ENCODE results near the gene SMIM24.

DNA sequence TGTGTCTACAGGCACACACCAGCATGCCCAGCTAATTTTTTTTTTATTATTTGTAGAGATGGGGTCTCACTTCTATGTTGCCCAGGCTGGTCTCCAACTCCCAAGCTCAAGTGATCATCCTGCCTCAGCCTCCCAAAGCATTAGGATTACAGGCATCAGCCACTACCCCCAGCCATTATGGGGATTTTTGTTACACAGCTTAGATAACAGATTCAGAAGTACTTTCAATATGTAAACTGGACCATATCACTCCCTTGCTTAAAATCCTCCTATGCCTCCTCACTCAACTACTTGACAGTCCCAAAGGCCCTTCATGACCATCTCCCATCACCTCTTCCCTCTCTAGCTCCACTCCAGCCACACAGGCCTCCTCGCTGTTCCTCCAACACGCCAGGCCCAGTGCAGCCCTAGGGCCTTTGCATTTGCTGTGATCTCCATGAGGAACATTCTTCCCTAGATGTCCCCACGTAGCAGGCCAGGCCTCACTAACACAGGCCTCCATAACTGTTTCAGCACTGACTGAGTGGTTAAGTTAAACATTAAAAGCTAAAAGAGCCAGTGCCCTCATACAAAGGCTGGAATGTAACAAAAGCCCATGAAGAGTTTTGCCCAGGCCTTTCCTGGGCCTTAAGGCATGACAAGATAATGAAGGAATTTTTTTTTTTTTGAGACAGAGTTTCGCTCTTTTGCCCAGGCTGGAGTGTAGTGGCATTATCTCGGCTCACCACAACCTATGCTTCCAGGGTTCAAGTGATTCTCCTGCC, 17.6 kb upstream of the SMIM24 start:
- TF ChIP-seq TAF1 (IDR thresholded peaks at IDR 0.05; ENCODE audit: borderline replicate concordance, low read depth, low read length), result no peak
- TF ChIP-seq STAT1 (conservative IDR thresholded peaks at IDR 0.05), result no peak
- no peak for TF ChIP-seq FOS (IDR thresholded peaks at IDR 0.05; ENCODE audit: borderline replicate concordance, extremely low read depth, insufficient read length)
